Common myeloid progenitor, CD34-positive (primary cell): Measurements from ENCODE around the gene ATRIP.
"Not testable (repeated sequence)": the region's sequence is repeated elsewhere in the genome, so short reads cannot be mapped to it uniquely, and the experiment has no call there.

Experiments used
- CTCF ChIA-PET: fragments of 350-600 bp; sonication (Branson Sonifier 250); formaldehyde crosslinking; loops from one replicate; lab custom pipeline; 2021; ENCODE audit warnings: antibody characterized with exemption; lab: Charles Lee
- POLR2A ChIA-PET: fragments of 350-600 bp; sonication (Branson Sonifier 250); formaldehyde crosslinking; loops from one replicate; lab custom pipeline; 2021; ENCODE audit warnings: antibody characterized with exemption; lab: Charles Lee
- DNase-seq, 3 donors: peaks; one replicate each; pipeline versions ENCODE4 v3.0.0 to v3.0.0-alpha.2; 2013
- H3K27ac ChIP-seq, 2 experiments: 1 replicate in 1 of 2; 2 replicates in 1 of 2; pipeline ENCODE4 v1.7.0; 2013; ENCODE audit warnings: inconsistent platforms in 2 of 2, low read length in 2 of 2, mild to moderate bottlenecking in 2 of 2, low read depth in 1 of 2, moderate library complexity in 1 of 2; ENCODE audit not compliant: severe bottlenecking in 2 of 2, insufficient read depth in 1 of 2, poor library complexity in 1 of 2
- H3K27me3 ChIP-seq, 5 experiments: replicated peaks in 2 of 5; 1 replicate in 3 of 5; 2 replicates in 2 of 5; pipeline versions ENCODE4 v1.6.1 to v1.7.0; 2013; ENCODE audit warnings: low read length in 4 of 5, mild to moderate bottlenecking in 2 of 5, moderate library complexity in 2 of 5, inconsistent platforms in 1 of 5; ENCODE audit not compliant: insufficient read depth in 5 of 5, control insufficient read depth in 4 of 5
- H3K36me3 ChIP-seq, 4 experiments: 1 replicate in 2 of 4; 2 replicates in 2 of 4; pipeline versions ENCODE4 v1.6.1 to v1.7.0; 2013; ENCODE audit warnings: low read length in 3 of 4, control low read depth in 1 of 4, mild to moderate bottlenecking in 1 of 4; ENCODE audit not compliant: control insufficient read depth in 4 of 4, insufficient read depth in 4 of 4
- H3K4me1 ChIP-seq, 4 experiments: 1 replicate in 3 of 4; 2 replicates in 1 of 4; pipeline versions ENCODE4 v1.6.1 to v1.7.1; 2013; ENCODE audit warnings: low read length in 3 of 4, mild to moderate bottlenecking in 3 of 4, control low read depth in 1 of 4, inconsistent platforms in 1 of 4, moderate library complexity in 1 of 4; ENCODE audit not compliant: control insufficient read depth in 4 of 4, insufficient read depth in 4 of 4; ENCODE audit errors: control extremely low read depth in 1 of 4
- H3K4me3 ChIP-seq, 7 experiments: 1 replicate in 4 of 7; 2 replicates in 3 of 7; pipeline versions ENCODE4 v1.5.1 to v1.7.0; 2013; ENCODE audit warnings: mild to moderate bottlenecking in 7 of 7, low read length in 6 of 7, moderate library complexity in 6 of 7, inconsistent platforms in 2 of 7, low read depth in 2 of 7, control low read depth in 1 of 7; ENCODE audit not compliant: insufficient read depth in 4 of 7, control insufficient read depth in 1 of 7; ENCODE audit errors: extremely low read depth in 1 of 7
- H3K9me3 ChIP-seq, 5 experiments: 1 replicate in 4 of 5; 2 replicates in 1 of 5; pipeline versions ENCODE4 v1.6.1 to v1.7.1; 2013; ENCODE audit warnings: low read length in 4 of 5, mild to moderate bottlenecking in 2 of 5, inconsistent platforms in 1 of 5, low read depth in 1 of 5, moderate library complexity in 1 of 5; ENCODE audit not compliant: control insufficient read depth in 4 of 5, insufficient read depth in 2 of 5; ENCODE audit errors: control extremely low read depth in 1 of 5
- WGBS: methylation state at CpG from one replicate; pipeline ENCODE4 v1.1.5; 2013; ENCODE audit not compliant: insufficient coverage; 5-methylcytosine and 5-hydroxymethylcytosine counted together

The ATRIP gene

DNA sequence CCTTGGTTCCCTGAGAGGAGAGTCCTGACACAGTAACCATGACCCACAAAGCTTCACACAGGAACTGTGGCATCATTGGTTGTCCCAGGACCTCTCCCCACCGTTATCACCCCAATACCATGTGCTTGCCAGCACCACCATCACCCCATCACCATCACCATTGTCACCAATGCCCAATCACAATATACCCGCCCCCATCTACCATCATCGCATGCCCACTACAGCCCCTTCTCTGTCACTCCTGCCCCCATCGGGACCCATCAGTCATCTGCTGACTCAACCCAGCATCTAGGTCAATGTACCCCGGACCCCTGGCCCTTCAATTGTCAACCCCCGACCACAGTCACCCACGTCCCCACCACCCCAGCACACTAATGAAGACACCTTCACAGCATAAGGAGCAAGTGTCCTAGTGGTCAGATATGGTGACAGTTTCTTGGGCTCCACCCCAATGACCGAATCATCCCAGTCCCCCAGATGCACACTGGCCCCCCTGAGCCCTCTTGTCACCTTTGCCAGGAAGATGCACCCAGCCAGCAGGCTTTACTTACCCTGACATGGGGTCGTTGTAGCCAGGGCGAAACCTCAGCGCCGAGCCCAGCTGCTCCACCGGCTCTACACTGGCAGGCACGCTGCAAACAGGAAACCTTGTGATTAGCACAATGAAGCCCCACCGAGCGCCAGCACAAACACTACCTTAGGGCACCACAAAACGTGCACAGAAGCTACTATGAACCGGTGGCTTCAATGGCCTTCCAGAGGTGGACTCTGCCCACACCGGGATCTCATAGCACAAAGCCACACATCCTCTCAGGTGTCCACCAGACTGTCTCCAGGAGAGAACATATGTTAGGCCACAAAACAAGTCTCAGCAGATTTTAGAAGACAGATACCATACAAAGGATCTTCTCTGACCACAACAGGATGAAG is 32.4 kb downstream of the ATRIP start:
- peak; percentile 22 to 84 (median 73) for DNase-seq
- Histone ChIP-seq H3K36me3 (no peaks in the 10 kb centered on the region), H3K4me1 (peaks cover 0 to 19% (median 11%) of the 10 kb centered on the region in 4 experiments), H3K4me3 (peak overlapping the region in 1 of 7 experiments; percentile 30), H3K27me3 (no peaks in the 10 kb centered on the region), H3K9me3 (no peaks in the 10 kb centered on the region), H3K27ac (no peak overlapping the region)
- ChIA-PET POLR2A (no interaction called here), CTCF (interaction anchor here (1.0 to 1.1 kb wide), 2 partner anchors 30 to 41 kb away, joined by 3 read pairs; no protein-coding TSS in a partner anchor)
- 75% methylated on average over 16 of the region's 19 CpGs for WGBS

DNA sequence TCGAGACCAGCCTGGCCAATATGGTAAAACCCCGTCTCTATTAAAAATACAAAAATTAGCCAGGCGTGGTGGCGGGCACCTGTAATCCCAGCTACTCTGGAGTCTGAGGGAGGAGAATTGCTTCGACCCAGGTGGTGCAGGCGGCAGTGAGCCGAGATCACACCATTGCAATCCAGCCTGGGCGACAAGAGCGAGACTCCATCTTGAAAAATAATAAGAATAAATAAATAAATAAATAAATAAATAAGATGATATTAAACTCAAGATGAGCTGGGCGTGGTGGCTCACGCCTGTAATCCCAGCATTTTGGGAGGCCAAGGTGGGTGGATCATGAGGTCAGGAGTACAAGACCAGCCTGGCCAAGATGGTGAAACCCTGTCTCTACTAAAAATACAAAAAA is 34.4 kb downstream of the ATRIP start:
- CTCF ChIA-PET, result interaction anchor here (1.2 kb wide), 1 partner anchor 17 kb away, joined by 5 read pairs; no protein-coding TSS in a partner anchor
- peaks cover 0 to 18% (median 11%) of the 10 kb centered on the region in 4 experiments for H3K4me1 ChIP-seq
- H3K27ac ChIP-seq, DNase-seq, H3K9me3 ChIP-seq, POLR2A ChIA-PET, H3K27me3 ChIP-seq, H3K36me3 ChIP-seq, H3K4me3 ChIP-seq: not testable (repeated sequence)
- WGBS, result 100% methylated on average over 4 of the region's 11 CpGs

DNA sequence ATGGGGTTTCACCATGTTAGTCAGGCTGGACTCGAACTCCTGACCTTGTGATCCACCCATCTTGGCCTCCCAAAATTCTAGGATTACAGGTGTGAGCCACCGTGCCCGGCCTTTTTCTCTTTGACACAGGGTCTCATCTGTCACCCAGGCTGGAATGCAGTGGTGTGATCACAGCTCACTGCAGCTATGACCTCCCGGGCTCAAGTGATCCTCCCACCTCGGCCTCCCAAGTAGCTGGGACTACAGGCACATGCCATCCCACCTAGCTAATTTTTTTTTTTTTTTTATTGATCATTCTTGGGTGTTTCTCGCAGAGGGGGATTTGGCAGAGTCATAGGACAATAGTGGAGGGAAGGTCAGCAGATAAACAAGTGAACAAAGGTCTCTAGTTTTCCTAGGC is 36.3 kb downstream of the ATRIP start:
- POLR2A ChIA-PET, result interaction anchor here (0.7 kb wide), 1 partner anchor 289 kb away, joined by 5 read pairs; no protein-coding TSS in a partner anchor

DNA sequence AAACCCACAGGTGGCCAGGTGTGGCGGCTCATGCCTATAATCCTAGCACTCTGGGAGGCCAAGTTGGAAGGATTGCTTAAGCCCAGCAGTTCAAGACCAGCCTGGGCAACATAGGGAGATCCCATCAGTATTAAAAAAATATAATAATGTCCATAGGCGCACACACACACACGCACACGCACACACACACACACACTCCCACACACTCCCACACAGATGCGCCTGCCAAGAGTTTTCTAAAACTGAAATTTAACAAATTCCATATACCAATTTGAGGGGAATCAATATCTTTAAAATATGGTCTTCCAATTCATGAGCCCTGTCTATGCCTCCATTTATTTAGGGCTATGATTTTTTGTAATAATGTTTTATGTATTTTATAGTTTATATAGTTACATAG is 40.4 kb downstream of the ATRIP start:
- Histone ChIP-seq H3K36me3 (no peaks in the 10 kb centered on the region), H3K27ac (no peak overlapping the region), H3K4me1 (no peaks in the 10 kb centered on the region), H3K4me3 (no peak overlapping the region), H3K9me3 (no peaks in the 10 kb centered on the region), H3K27me3 (no peaks in the 10 kb centered on the region)
- POLR2A ChIA-PET, result no interaction called here
- DNase-seq, result no peak
- CTCF ChIA-PET, result no interaction called here
- WGBS, result no CpG with 5 or more reads among the region's 5 CpGs

More for the DNA sequence above, 36.3 kb downstream of the ATRIP start:
- peaks cover 0 to 17% (median 11%) of the 10 kb centered on the region in 4 experiments for H3K4me1 ChIP-seq
- H3K4me3 ChIP-seq, H3K27ac ChIP-seq, DNase-seq, H3K9me3 ChIP-seq, H3K27me3 ChIP-seq, H3K36me3 ChIP-seq, CTCF ChIA-PET: not testable (repeated sequence)
- WGBS, result 100% methylated on average over 3 of the region's 6 CpGs

DNA sequence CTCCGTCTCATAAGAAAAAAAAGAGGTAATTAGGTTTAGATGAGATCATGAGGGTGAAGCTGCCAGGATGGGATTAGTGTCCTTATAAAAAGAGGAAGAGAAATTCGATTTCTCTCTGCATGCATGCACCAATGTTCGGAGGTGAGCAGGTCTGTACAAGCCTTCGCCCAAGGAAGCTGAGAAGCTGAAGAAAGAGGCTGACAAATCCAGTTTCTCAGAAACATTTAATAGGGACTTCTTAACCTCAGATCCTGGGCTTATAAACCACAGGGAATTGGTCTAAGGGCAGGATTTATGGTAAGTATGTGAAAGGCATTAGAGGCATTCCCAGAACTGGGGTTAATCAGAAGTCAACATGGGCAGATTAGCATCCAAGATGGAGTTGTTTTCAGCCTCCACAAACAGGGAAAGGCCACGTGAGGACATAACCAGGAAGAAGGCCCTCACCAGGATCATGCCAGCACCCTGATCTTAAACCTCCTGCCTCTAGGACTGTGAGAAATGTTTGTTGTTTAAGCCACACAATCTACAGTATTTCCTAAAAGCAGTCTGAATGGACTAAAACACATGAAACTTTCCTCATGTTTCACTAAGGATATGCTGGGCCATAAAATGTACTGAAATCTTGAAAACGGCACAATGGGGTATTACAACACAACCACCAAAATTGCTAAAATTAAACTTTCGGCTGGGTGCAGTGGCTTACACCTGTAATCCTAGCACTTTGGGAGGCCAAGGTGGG is 46.1 kb downstream of the ATRIP start:
- WGBS, result 92% methylated on average over 5 of the region's 7 CpGs
- ChIA-PET CTCF (interaction anchor here (1.1 kb wide), 1 partner anchor 12 kb away, joined by 4 read pairs; no protein-coding TSS in a partner anchor), POLR2A (no interaction called here)
- Histone ChIP-seq H3K4me1 (no peaks in the 10 kb centered on the region), H3K27ac (no peak overlapping the region), H3K4me3 (no peak overlapping the region), H3K9me3 (no peaks in the 10 kb centered on the region), H3K27me3 (no peaks in the 10 kb centered on the region), H3K36me3 (no peaks in the 10 kb centered on the region)
- DNase-seq, result no peak

DNA sequence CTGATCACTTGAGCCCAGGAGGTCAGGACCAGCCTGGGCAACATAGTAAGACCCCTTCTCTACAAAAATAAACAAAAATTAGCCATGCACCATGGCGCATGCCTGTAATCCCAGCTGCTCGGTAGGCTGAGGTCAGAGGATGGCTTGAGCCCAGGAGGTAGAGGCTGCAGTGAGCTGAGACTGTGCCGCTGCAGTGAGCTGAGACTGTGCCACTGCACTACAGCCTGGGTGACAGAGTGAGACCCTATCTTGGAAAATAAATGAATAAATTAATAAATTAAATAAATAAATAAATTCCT is 46.6 kb downstream of the ATRIP start:
- no peak overlapping the region for H3K4me3 ChIP-seq
- no peaks in the 10 kb centered on the region for H3K4me1 ChIP-seq
- H3K9me3 ChIP-seq, result peaks cover 0 to 1% (median 0%) of the 10 kb centered on the region in 5 experiments
- ChIA-PET POLR2A (no interaction called here), CTCF (no interaction called here)
- WGBS, result 100% methylated on average over 2 of the region's 3 CpGs
- no peak overlapping the region for H3K27ac ChIP-seq
- no peak for DNase-seq
- H3K36me3 ChIP-seq, result peaks cover 0 to 2% (median 0%) of the 10 kb centered on the region in 4 experiments
- no peaks in the 10 kb centered on the region for H3K27me3 ChIP-seq
